Measurements from ENCODE around the gene CHCHD6. TPM values are rescaled to one million over a fixed set of nuclear protein-coding genes. Genes with fewer than 3 reads are reported as not detected.

Gene CHCHD6
- total and polyA plus RNA-seq, 2 of the 4 experiments (the other 2 are of a cell fraction), result 18.8 to 28.9 TPM

DNA sequence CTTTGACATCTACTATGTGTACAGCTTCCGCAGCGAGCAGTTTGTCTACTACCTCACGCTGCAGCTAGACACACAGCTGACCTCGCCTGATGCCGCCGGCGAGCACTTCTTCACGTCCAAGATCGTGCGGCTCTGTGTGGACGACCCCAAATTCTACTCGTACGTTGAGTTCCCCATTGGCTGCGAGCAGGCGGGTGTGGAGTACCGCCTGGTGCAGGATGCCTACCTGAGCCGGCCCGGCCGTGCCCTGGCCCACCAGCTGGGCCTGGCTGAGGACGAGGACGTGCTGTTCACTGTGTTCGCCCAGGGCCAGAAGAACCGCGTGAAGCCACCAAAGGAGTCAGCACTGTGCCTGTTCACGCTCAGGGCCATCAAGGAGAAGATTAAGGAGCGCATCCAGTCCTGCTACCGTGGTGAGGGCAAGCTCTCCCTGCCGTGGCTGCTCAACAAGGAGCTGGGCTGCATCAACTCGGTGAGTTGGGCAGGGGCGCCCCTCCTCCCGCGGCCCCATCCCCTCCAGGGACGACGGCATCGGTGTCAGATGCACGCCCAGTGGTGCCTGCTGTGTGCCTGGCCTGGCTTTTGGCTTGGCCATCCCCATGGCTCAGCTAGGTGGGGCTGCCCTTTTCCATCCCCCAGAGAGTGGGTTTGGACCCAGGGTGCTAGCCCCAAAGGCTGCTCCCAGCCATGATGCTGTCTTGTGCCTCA, 285.4 kb downstream of the CHCHD6 start:
- Histone ChIP-seq H3K27ac (ENCODE audit: insufficient read depth, low read length) (no peak overlapping the region), H3K4me1 (ENCODE audit: control insufficient read depth, insufficient read depth, low read length) (peaks cover 11% of the 10 kb centered on the region; the same call in 1 of the 2 replicates), H3K14ac (replicated peaks; ENCODE audit: low read depth, low read length) (no peak overlapping the region), H3K4me3 (ENCODE audit: insufficient read depth, low read depth, low read length) (no peak overlapping the region), H3K9me1 (ENCODE audit: insufficient read depth, low read length) (peaks cover 11% of the 10 kb centered on the region; the same call in 1 of the 2 replicates), H3K36me3 (ENCODE audit: control insufficient read depth, insufficient read depth, low read length) (peaks cover 38% of the 10 kb centered on the region), H4K20me1 (ENCODE audit: insufficient read depth, low read length) (peaks cover 98% of the 10 kb centered on the region), H3K9me3 (ENCODE audit: control insufficient read depth, insufficient read depth, low read length) (no peaks in the 10 kb centered on the region), H3K23ac (ENCODE audit: low read depth, low read length) (no peak overlapping the region), H3K79me1 (ENCODE audit: low read depth in 1 of 2, low read length in 2 of 2) (peaks cover 28 to 91% of the 10 kb centered on the region in 2 experiments; a peak in 3 of 4 replicates), H2AFZ (replicated peaks; ENCODE audit: low read length, poor library complexity) (no peak overlapping the region), H2BK15ac (ENCODE audit: low read depth, low read length) (no peak overlapping the region), H3K9ac (ENCODE audit: low read depth, low read length) (no peak overlapping the region), H3K56ac (ENCODE audit: extremely low read depth, insufficient read depth, low read length) (no peak overlapping the region), H4K5ac (ENCODE audit: low read depth, low read length) (no peak overlapping the region), H4K91ac (ENCODE audit: insufficient read depth, low read depth, low read length) (no peak overlapping the region; the same call in 1 of the 2 replicates), H4K8ac (ENCODE audit: low read depth in 2 of 2, low read length in 2 of 2) (no peak overlapping the region), H3K18ac (ENCODE audit: low read depth, low read length) (no peak overlapping the region), H2BK20ac (ENCODE audit: low read depth, low read length) (no peak overlapping the region), H3K4ac (ENCODE audit: low read depth, low read length) (no peak overlapping the region), H3K27me3 (ENCODE audit: control insufficient read depth, insufficient read depth, low read length) (no peaks in the 10 kb centered on the region), H2AK9ac (replicated peaks; ENCODE audit: low read depth, low read length, poor library complexity) (no peak overlapping the region), H2BK120ac (ENCODE audit: low read depth, low read length) (no peak overlapping the region), H2BK5ac (ENCODE audit: low read depth, low read length, poor library complexity, severe bottlenecking) (no peak overlapping the region), H3K4me2 (ENCODE audit: low read depth, low read length) (no peak overlapping the region), H2AK5ac (ENCODE audit: low read depth, low read length) (no peak overlapping the region)
- dilution Hi-C loops (cut with HindIII; ENCODE audit: low sequenced_read_pairs, unreplicated experiment), result no loop called here
- in situ Hi-C loops (cut with MboI; ENCODE audit: low sequenced_read_pairs), result no loop called here
- WGBS, 2 experiments (ENCODE audit: extremely low coverage in 2 of 2, insufficient read length in 1 of 2), result 96% methylated on average over 30 of the region's 36 CpGs; no CpG with 5 or more reads in 1 of the 2 experiments
- TF ChIP-seq RCOR1 (IDR thresholded peaks at IDR 0.05; ENCODE audit: insufficient replicate concordance, low read length), result no peak
- no peak for TF ChIP-seq BHLHE40 (IDR thresholded peaks at IDR 0.05; ENCODE audit: low read depth, low read length)
- TF ChIP-seq CEBPB (IDR thresholded peaks at IDR 0.05; ENCODE audit: low read depth, low read length), result no peak
- intact Hi-C loops (cut with micrococcal nuclease), result loop anchor here (10.0 kb wide), 1 partner anchor 465 kb away; no protein-coding TSS in a partner anchor
- BruUV-seq (replicated peaks), result no TSS peak
- no peak for DNase-seq
- CTCF ChIA-PET, result no interaction called here
- POLR2A ChIA-PET (ENCODE audit: unreplicated experiment), result no interaction called here
- ATAC-seq (ENCODE audit: low read depth), result no peak

All from IMR-90 (cell line).